HG02588 (cell line): Measurements from ENCODE around the gene URB2.
"Not testable (repeated sequence)": the region's sequence is repeated elsewhere in the genome, so short reads cannot be mapped to it uniquely, and the experiment has no call there.

ENCODE experiments used
- ATAC-seq: cut with Tn5 transposase; IDR thresholded peaks from one replicate; pipeline ENCODE4 v1.9.1; 2021; ENCODE audit warnings: mild to moderate bottlenecking, moderate library complexity; ENCODE audit not compliant: unreplicated experiment

Gene URB2

GRCh38 chr1:229625915-229626831 is at the start of gene URB2, which contains the start of gene TAF5L:
Gene URB2 (plus strand): TSS chr1:229626247. CDS start chr1:229627634, 1,387 bp downstream.
Gene TAF5L (minus strand): TSS chr1:229626122. CDS start chr1:229614482, 11,640 bp downstream.
- peak; percentile 83 for ATAC-seq

- no peak for ATAC-seq
These were observed 47.6 kb upstream of the URB2 start for GRCh38 chr1:229578168-229579058.

GRCh38 chr1:229579059-229579673 is 46.9 kb upstream of the URB2 start:
- ATAC-seq: peak; percentile 80

GRCh38 chr1:229581485-229581884 is 44.6 kb upstream of the URB2 start:
- no peak for ATAC-seq

GRCh38 chr1:229582011-229582694 is 43.9 kb upstream of the URB2 start:
- no peak for ATAC-seq

GRCh38 chr1:229582715-229583114 is 43.3 kb upstream of the URB2 start:
- no peak for ATAC-seq

- no peak for ATAC-seq
These were observed 40.7 kb upstream of the URB2 start for GRCh38 chr1:229585338-229585737.

- no peak for ATAC-seq
These were observed 35.9 kb upstream of the URB2 start for GRCh38 chr1:229590119-229590518.

GRCh38 chr1:229593800-229594199 is 32.2 kb upstream of the URB2 start:
- ATAC-seq: no peak

GRCh38 chr1:229594227-229595008 is 31.6 kb upstream of the URB2 start:
- ATAC-seq: no peak

- ATAC-seq: not testable (repeated sequence)
These were observed 30.2 kb upstream of the URB2 start for GRCh38 chr1:229595876-229596275.

GRCh38 chr1:229596925-229597699 is 28.9 kb upstream of the URB2 start:
- no peak for ATAC-seq

GRCh38 chr1:229597877-229598276 is 28.2 kb upstream of the URB2 start:
- no peak for ATAC-seq

GRCh38 chr1:229599218-229599954 is 26.7 kb upstream of the URB2 start:
- no peak for ATAC-seq

- no peak for ATAC-seq
These were observed 25.8 kb upstream of the URB2 start for GRCh38 chr1:229600229-229600628.

GRCh38 chr1:229603371-229604005 is 22.6 kb upstream of the URB2 start:
- ATAC-seq: no peak

- ATAC-seq: no peak
These were observed 18.7 kb upstream of the URB2 start for GRCh38 chr1:229607370-229607769.

GRCh38 chr1:229608590-229608989 is 17.5 kb upstream of the URB2 start:
- no peak for ATAC-seq
